Fibroblast of lung (primary cell): Measurements from ENCODE around the gene NAXD.

Experiments used
- CTCF ChIP-seq, 2 donors: IDR thresholded peaks in 1 of 2; conservative IDR thresholded peaks in 1 of 2; 1 replicate in 1 of 2; 2 replicates in 1 of 2; pipeline ENCODE4 v1.5.1; 2011 to 2012; ENCODE audit warnings: low read length in 2 of 2, control low read depth in 1 of 2, inconsistent platforms in 1 of 2, low read depth in 1 of 2, mild to moderate bottlenecking in 1 of 2
- EZH2 ChIP-seq: IDR thresholded peaks from 2 replicates; pipeline ENCODE4 v1.5.1; 2012; ENCODE audit warnings: low read length, control low read depth, mild to moderate bottlenecking; ENCODE audit errors: missing control alignments

DNA sequence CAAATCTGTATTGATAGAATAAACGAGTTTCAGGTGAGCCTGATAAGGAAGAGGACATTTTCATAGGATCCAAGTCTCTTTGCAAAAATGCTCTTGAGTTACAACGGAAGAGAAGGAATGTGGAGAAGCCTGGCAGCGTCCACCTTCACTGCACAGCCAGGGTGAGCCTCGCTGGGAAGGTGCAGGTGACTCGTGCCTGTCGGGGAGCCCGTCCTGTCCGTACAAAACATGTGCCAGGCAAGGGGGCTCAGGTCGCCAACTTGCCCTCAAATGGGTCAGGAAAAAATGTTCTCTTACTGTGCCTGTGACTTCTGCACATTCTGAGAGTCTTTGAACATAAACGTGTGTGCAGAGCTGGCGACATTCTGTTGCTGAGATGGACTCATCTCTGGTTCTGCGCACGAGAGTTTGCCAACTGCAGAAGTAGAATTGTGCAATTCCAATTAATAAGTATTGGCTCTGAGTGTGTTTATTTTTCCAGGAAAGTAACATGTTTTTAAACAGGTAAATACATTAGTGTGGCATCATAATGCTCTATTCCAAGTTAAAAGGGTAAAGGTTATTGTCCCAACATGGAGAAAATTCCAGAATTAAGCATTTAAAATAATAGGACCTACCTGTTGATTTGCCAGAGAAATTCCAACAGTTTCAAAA, 28.6 kb downstream of the NAXD start:
- TF ChIP-seq CTCF (conservative IDR thresholded peaks at IDR 0.05 in 1 of 2, IDR thresholded peaks at IDR 0.05 in 1 of 2; ENCODE audit: low read depth in 1 of 2, low read length in 2 of 2) (no peak), EZH2 (no peak)
